GM08714 (cell line): ENCODE data around the gene ATXN1.

Source experiments
- H3K4me3 ChIP-seq: fragments of 200-500 bp; sonication (Bioruptor generic); 2 replicates; pipeline ENCODE4 v1.5.1; 2014; ENCODE audit warnings: mild to moderate bottlenecking, low read length, inconsistent platforms
- ZNF274 ChIP-seq: IDR thresholded peaks from 2 replicates; pipeline ENCODE4 v1.6.1; 2012; ENCODE audit warnings: mild to moderate bottlenecking, low read depth, low read length

Gene ATXN1

GRCh38 chr6:16700916-16701234 is 60.4 kb downstream of the ATXN1 start:
- TF ChIP-seq ZNF274: no peak
- H3K4me3 ChIP-seq: peak overlapping the region; percentile 30; the same call in 1 of the 2 replicates

GRCh38 chr6:16700202-16700915 is 60.9 kb downstream of the ATXN1 start:
- TF ChIP-seq ZNF274: no peak
- H3K4me3 ChIP-seq: peak overlapping the region; percentile 30; the same call in 1 of the 2 replicates

GRCh38 chr6:16698997-16699868 is 62.0 kb downstream of the ATXN1 start:
- no peak overlapping the region for H3K4me3 ChIP-seq
- no peak for TF ChIP-seq ZNF274

GRCh38 chr6:16698162-16698533 is 63.1 kb downstream of the ATXN1 start:
- H3K4me3 ChIP-seq: no peak overlapping the region
- no peak for TF ChIP-seq ZNF274

- no peak for TF ChIP-seq ZNF274
- H3K4me3 ChIP-seq: no peak overlapping the region
These were observed 63.7 kb downstream of the ATXN1 start for GRCh38 chr6:16697437-16698161.

GRCh38 chr6:16696496-16696895 is 64.8 kb downstream of the ATXN1 start:
- no peak for TF ChIP-seq ZNF274
- no peak overlapping the region for H3K4me3 ChIP-seq

GRCh38 chr6:16694781-16695578 is 66.3 kb downstream of the ATXN1 start:
- H3K4me3 ChIP-seq: no peak overlapping the region
- TF ChIP-seq ZNF274: no peak

GRCh38 chr6:16691324-16691723 is 69.9 kb downstream of the ATXN1 start:
- no peak overlapping the region for H3K4me3 ChIP-seq
- no peak for TF ChIP-seq ZNF274

GRCh38 chr6:16690608-16691142 is 70.6 kb downstream of the ATXN1 start:
- no peak overlapping the region for H3K4me3 ChIP-seq
- no peak for TF ChIP-seq ZNF274

- no peak for TF ChIP-seq ZNF274
- H3K4me3 ChIP-seq: no peak overlapping the region
These were observed 71.3 kb downstream of the ATXN1 start for GRCh38 chr6:16689788-16690607.

- no peak overlapping the region for H3K4me3 ChIP-seq
- TF ChIP-seq ZNF274: no peak
These were observed 72.2 kb downstream of the ATXN1 start for GRCh38 chr6:16688984-16689636.

GRCh38 chr6:16688436-16688835 is 72.8 kb downstream of the ATXN1 start:
- no peak for TF ChIP-seq ZNF274
- no peak overlapping the region for H3K4me3 ChIP-seq
